CD4-positive, alpha-beta T cell treated with Interferon alpha-2 for 1 hour (primary cell): ENCODE data around the gene CTPS1.

Experiments used
- DNase-seq, 2 donors: peaks; one replicate each; pipeline ENCODE4 v3.0.0-alpha.2; 2020 to 2022

Gene CTPS1

GRCh38 chr1:40979241-40980067, at the start of gene CTPS1:
TSS of gene CTPS1 (plus strand) at chr1:40979696. CDS start at chr1:40983291, 3,595 bp downstream.
- DNase-seq: peak; percentile 94 to 96

- no peak for DNase-seq
Measured at GRCh38 chr1:40930174-40930964, 49.1 kb upstream of the CTPS1 start.

- DNase-seq: no peak
Measured at GRCh38 chr1:40931601-40932000, 47.9 kb upstream of the CTPS1 start.

- DNase-seq: no peak
Measured at GRCh38 chr1:40932006-40932405, 47.5 kb upstream of the CTPS1 start.

- DNase-seq: no peak
Measured at GRCh38 chr1:40936931-40937339, 42.6 kb upstream of the CTPS1 start.

GRCh38 chr1:40938393-40938792, 41.1 kb upstream of the CTPS1 start:
- no peak for DNase-seq

GRCh38 chr1:40939320-40940059, 40.0 kb upstream of the CTPS1 start:
- no peak for DNase-seq

- DNase-seq: no peak
Measured at GRCh38 chr1:40944326-40944725, 35.2 kb upstream of the CTPS1 start.

GRCh38 chr1:40944841-40945430, 34.6 kb upstream of the CTPS1 start:
- DNase-seq: no peak

- DNase-seq: no peak
Measured at GRCh38 chr1:40945491-40945973, 34.0 kb upstream of the CTPS1 start.

- DNase-seq: peak; percentile 33 to 57
Measured at GRCh38 chr1:40948741-40949443, 30.6 kb upstream of the CTPS1 start.

- no peak for DNase-seq
Measured at GRCh38 chr1:40949563-40949962, 29.9 kb upstream of the CTPS1 start.

GRCh38 chr1:40951943-40952743, 27.4 kb upstream of the CTPS1 start:
- DNase-seq: peak; percentile 47 to 62

- DNase-seq: no peak
Measured at GRCh38 chr1:40952744-40953315, 26.7 kb upstream of the CTPS1 start.

GRCh38 chr1:40954626-40955025, 24.9 kb upstream of the CTPS1 start:
- no peak for DNase-seq

GRCh38 chr1:40955266-40955665, 24.2 kb upstream of the CTPS1 start:
- no peak for DNase-seq

- DNase-seq: no peak
Measured at GRCh38 chr1:40956407-40956806, 23.1 kb upstream of the CTPS1 start.

GRCh38 chr1:40958210-40958609, 21.3 kb upstream of the CTPS1 start:
- DNase-seq: no peak

GRCh38 chr1:40965531-40965930, 14.0 kb upstream of the CTPS1 start:
- no peak for DNase-seq

- DNase-seq: no peak
Measured at GRCh38 chr1:40966417-40966816, 13.1 kb upstream of the CTPS1 start.

GRCh38 chr1:40969445-40969844, 10.1 kb upstream of the CTPS1 start:
- no peak for DNase-seq
